NCI-H1092 (cell line): ENCODE measurements around the gene DCDC2.
"Not testable (repeated sequence)": the region's sequence is repeated elsewhere in the genome, so short reads cannot be mapped to it uniquely, and the experiment has no call there.

Source experiments
- DNase-seq: peaks from one replicate; lab custom pipeline; 2025; lab: John Stamatoyannopoulos, UW

The DCDC2 gene

DNA sequence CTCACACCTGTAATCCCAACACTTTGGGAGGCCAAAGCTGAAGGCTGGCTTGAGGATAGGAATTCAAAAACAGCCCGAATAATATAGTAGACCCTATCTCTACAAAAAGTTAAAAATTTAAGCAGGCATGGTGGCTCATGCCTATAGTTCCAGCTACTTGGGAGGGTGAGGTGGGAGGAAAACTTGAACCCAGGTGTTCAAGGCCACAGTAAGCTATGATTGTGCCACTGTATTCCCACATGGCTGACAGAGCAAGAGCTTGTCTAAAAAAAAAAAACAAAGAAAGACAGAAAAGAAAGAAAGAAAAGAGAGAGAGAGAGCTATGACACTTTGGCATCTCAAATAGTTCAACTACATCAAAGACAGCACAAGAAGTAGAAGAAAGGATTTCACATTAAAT lies 33.2 kb downstream of the DCDC2 start:
- no peak for DNase-seq

DNA sequence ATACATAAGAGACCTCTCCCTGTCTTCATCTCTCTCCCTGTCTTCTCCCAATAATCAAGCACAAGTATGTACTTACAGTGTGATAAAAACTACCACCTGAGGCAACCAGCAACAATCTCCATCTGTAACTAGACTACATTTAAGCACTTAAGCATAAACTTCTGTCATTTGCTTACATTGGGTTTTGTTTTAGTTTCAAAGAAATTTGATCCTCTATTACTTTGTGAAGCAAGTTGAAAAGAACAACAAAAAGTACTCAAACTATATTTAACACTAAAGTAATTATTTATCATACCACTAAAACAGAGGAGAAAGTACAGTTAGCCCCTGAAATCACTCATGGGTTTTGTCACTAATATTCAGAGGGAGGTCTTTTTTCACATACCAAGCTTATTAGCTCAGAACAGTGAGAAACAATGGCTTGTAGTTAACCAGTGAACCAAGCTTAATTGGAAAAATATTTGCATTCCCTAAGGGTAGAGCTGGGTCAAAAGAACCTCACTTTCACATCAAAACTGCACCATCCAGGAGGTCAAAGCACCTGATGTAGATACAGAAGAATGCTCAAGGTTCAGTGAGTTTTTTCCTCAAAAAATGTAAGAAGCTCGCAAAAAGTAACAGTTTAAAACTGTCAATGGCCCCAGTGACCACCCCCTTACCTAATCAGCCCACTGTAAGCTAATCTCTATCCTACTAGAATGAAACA lies 34.1 kb downstream of the DCDC2 start:
- no peak for DNase-seq

DNA sequence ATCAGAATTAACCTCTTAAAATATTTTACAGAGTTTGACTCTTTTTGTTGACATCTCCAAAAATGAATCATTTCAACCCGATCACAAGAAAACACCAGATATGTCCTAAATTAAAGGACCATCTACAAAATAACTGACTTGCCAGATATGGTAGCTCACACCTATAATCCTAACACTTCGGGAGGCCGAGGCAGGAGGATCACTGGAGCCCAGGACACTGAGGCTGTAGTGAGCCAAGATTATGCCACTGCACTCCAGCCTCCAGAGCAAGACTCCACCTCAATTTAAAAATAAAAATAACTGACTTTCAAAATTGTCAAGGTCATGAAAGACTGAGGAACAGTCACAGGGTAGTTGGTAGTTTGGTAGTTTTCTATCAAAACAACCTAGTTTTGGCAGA lies 34.9 kb downstream of the DCDC2 start:
- DNase-seq, result no peak

DNA sequence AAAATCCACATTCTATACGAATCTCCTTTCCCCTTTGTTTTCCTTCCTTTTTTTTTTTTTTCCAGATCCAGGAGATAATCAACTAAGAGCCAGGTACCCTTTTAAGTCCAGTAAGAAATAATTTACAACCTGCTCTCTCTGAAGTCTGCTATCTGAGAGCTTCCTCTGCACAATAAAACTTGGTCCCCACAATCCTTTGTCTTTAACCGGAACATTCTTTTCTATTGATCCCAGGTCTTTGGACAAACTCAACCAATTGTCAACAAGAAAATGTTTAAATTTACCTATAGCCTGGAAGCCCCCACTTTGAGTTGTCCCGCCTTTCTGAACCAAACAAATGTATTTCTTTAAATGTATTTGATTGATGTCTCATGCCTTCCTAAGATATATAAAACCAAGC lies 35.4 kb downstream of the DCDC2 start:
- not testable (repeated sequence) for DNase-seq

DNA sequence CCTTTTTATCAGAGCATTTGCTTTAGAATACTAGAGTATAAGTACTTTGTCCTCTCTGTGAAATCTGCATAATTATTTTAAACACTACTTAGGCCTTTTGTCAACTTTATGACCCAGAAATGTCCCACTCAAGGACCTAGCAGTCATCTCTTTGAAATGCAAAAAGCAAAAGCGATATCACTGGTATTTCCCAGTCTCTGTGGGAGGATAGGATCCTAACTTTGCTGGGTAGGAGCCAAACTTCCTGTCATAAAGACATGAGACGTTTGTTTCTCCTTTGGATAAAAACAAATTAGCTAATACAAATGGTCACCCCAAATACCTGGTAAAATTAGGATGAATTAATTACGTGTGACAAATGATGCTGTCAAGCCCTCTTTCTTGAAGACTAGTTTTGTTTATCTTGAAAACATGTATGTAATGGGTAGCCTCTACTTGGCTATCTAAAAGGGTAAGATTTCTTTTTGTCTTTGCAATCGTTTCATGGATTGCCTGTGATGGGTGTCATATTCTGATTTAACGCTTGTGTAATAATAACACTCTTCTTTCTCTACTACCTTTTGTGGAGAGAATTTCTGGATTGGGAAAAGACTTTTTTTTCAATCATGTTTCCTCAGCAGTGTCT lies 36.2 kb downstream of the DCDC2 start:
- no peak for DNase-seq

DNA sequence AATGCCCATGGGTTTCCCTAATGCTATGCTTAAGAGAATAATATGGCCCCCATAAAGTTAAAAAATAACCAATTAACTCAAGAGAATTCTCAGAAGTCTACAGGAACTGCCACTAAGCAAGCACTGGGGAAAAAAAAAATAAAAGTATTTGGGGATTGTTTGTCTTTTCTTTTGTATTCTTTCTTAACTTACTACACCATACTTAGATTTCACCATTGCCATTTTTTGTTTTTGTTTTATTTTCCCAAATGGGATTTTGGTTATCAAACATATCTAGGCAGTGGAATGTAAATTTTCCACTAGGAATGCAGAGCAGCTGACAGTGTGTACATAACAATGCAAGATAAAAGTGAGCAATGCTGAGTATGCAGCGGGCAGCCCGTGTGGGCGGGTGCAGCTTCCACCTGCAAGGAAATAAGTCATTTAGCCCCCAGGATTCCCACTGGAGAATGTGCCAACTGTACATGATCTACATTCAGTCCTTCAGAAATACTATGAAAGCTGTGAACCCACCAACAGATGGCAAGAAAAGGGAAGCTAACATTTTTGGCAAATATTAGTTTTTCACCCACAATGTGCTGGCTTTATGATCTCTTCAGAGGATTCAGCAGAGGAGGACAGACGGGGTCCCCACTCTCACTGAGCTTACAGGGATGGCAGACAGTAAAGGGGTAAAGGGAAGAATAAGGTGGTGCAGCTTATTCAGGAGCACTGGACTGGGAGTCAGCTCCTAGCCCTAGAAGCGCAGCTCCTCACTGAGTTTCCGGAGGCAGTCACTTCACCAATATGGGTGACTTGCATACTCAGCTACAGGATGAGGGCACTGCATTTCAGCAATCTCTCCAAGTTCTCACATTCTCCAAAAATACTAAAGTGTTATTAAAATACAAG lies 44.4 kb downstream of the DCDC2 start:
- no peak for DNase-seq

DNA sequence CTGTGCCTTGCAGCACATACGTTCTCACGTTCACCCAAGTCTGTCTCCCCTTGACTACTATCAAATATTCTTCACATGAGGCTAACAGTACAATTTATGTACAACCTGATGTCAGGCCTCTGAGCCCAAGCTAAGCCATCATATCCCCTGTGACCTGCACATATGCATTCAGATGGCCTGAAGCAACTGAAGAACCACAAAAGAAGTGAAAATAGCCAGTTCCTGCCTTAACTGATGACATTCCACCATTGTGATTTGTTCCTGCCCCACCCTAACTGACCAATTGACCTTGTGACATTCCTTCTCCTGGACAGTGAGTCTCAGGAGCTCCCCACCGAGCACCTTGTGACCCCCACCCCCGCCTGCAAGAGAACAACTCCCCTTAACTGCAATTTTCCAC lies 46.1 kb downstream of the DCDC2 start:
- not testable (repeated sequence) for DNase-seq

DNA sequence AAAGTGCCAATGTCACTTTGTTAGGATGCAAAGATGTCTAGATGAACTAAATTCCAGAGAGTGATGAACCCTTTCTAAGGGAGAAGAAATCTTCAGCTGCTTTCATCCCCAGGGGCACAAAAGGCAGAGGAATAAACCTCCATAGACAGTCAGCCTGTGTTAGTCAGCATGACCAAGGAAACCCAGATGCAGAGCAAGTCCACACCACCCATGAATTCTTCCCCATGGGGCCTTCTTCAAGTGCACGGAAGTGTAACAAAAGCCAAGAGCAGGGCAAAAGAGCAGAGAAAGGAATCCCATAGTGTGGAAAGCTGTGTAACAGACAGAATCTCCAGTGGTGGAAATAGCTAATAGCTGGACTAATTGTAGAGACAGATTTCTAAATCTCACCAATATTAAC lies 50.0 kb downstream of the DCDC2 start:
- DNase-seq, result no peak

DNA sequence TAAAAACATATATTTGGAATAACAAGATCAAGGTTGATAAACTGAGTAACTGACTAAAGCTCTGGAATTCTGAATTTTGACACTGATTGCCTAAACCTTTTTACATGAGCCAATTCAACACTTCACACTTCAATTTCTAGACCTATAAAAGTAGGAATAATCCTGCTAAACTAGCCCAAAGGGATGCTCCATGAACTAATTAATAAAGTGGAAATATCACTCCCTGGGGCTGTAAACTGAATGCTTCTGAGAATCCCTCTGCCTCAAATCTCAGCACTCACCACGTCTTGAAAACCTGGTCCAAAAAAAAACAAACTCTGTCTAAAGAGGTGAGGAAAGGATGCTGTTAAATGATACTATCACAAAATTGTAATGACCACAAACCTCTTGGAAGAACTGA lies 50.9 kb downstream of the DCDC2 start:
- DNase-seq, result no peak

DNA sequence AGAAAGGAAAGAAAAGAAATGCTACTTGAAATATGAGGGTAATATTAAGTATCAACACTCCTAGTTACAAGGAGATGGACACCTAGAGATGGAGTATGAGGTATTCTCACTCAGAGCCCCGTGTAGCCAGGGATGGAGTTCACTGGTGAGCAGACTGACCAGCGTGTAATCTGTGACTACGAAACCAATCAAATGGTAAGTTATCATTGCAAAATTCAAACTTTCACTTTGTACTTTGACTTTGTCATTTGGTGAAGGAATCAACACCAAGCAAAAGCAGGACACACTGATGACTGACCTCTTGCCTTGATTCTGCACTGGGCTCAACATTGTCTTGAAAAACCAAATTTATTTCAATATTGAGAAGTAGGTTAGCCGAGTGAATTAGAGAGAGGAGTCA lies 51.8 kb downstream of the DCDC2 start:
- no peak for DNase-seq

DNA sequence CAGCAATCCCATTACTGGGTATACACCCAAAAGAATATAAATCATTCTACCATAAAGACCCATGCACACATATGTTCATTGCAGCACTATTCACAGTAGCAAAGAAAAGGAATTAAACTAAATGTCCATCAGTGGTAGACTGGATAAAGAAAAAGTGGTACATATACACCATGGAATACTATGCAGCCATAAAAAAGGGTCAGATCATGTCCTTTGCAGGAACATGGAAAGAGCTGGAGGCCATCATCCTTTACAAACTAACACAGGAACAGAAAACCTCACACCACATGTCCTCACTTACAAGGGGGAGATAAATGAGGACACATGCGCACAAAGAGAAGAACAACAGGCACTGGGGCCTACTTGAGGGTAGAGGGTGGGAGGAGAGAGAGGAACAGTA lies 60.9 kb downstream of the DCDC2 start:
- DNase-seq, result no peak

DNA sequence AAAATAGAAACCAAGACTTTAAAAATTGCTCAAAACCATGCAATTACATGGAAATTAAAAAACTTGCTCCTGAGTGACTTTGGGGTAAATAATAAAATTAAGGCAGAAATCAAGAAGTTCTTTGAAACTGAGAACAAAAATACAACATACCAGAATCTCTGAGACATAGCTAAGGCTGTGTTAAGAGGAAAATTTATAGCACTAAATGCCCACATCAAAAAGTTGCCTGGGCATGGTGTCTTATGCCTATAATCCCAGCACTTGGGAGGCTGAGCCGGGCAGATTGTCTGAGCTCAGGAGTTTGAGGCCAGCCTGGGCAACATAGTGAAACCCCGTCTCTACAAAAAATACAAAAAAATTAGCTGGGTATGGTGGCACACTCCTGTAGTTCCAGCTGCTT lies 64.0 kb downstream of the DCDC2 start:
- DNase-seq, result not testable (repeated sequence)

DNA sequence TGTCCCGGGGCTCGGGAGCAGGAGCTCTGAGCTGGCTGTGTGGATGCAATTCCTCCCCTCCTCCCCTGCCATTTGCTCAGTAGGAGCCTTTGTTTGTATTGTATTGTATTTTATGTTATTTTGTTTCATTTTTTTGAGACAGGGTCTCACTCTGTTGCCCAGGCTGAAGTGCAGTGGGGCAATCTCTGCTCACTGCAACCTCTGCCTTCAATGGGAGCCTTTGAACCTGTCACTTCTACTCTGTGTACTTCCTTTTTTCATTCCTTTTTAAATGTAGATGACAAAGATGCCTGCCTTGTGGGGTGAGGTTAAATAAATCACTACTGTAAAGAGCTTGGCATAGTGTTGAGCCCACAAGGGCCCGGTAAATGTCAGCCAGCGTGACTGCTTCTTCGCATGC lies 70.6 kb downstream of the DCDC2 start:
- DNase-seq, result no peak

DNA sequence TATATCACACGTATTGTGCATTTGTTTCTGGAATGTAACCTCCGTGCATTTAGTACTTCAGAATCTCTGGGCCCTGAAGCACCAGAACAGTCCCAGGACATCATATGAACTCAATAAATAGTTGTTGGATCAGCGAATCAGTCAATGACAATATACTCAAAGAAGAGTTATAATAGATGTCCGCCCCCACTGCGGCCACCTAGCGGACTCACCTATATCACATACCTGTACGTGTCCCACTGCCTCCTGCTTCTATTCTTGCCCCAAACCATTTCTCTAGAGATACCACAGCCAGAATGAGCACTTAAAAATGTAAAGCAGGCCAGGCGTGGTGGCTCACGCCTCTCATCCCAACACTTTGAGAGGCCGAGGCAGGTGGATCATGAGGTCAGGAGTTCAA lies 73.9 kb downstream of the DCDC2 start:
- DNase-seq, result no peak

DNA sequence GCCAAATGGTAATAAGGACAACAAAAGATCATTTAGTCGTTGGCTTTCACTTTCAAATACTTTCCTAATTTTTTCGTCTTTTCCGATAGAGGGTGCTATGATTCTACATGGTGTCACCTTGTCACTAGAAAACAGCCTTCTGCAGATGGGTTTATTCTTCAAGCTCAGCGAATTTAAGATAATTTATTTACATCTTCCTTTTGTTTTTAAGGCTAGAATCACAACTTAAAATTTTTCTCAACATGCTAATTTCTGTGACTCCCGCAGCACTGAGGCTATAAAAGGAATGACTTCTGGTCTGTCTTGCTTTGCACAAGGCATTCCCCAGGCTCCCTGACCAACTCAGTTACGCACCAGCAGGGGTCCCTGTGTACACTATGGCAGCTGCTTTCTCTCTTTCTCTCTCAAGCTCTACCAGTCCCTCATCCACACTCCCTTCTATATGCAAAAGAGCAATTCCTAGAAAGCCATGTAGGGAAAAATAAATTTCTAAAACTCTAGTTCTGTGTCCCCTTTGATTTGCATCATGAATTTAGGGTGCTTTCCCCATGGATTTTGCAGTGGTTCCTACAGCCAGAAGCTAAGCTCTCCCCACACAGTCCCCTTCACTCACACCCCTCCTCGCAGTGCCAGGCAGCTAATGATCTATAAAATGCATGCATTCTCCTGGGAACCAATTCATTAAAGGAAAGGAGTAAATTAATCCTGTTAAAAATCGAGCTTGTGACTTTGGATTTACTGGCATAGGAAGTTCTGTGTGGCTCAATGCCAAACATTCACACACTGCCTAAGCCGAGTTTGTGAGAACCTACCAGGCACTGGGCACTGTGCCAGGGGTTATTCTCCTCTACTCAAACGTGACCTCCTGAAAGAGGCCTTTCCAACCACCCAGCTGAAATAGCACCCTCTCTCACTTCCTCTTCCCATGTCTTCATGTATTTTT lies 74.5 kb downstream of the DCDC2 start:
- DNase-seq, result peak; percentile 72

DNA sequence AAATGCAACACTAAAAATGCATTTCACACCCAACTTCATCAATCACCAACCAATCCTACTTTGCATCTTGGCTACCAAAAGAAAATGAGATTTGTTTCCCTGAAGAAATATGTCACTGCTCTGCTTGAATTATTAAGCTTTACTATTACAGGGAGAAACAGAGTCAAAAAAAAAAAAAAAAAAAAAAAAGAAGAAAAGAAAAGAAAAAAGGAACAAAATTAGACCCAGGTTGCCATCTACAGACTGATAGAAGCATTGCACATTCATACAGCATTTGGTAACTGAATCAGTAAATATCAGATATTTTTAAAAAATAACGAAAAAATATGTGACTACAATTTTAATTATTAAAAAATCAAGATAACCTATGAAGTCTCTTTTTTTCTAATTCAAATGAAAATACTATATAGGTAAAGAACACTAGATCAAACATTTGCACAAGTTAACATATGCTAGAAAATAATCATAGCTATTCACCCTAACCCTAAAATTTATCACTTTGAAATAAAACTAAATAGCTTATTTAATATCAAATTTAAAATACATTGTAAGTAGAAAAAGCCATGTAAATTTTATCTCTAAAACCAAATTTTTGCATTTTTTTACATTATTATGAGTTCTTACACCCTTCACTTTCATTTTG lies 83.3 kb downstream of the DCDC2 start:
- DNase-seq, result no peak

DNA sequence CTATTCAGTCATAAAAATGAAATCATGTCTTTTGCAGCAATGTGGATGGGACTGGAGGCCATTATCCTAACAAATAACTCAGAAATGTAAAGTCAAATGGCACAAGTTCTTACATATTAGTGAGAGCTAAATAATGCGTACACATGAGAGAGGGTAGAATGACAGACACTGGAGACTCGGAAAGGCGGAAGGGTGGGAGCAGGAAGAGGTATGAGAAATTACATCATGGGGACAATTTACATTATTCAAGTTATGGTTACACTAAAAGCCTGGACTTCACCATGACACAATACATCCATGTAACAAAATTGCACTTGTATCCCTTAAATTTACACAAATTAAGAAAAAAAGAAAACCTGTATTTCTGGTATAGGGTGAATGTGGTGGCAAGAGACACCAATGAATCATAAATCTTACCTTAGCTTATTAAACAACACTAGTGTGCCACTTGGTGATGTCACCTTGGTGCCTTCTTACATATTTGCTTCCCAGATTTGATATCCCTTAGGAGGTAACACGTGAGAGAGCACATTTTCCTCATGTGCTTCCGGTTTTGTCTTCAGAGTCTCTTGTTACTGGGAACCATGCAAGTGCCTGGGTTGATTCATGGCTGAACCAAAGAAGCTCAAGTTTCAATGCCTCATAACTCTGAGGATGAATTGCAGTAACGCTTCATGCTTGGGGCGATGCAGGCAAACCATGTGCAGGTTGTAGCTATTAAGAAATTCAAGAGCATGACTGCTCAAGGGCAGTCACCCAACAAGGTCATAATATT lies 84.6 kb downstream of the DCDC2 start:
- DNase-seq, result no peak

DNA sequence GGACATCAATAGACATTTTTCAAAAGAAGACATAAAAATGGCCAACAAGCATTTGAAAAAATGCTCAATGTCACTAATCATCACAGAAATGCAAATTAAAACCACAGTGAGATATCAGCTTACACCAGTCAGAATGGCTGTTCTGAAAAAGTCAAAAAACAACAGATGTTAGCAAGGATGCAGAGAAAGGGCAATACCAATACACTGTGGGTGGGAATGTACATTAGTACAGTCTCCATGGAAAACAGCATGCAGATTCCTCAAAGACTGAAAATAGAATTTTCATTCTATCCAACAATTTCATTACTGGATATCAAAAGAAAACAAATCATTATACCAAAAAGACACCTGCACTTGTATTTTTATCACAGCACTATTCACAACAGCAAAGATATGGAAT lies 85.3 kb downstream of the DCDC2 start:
- DNase-seq, result no peak

DNA sequence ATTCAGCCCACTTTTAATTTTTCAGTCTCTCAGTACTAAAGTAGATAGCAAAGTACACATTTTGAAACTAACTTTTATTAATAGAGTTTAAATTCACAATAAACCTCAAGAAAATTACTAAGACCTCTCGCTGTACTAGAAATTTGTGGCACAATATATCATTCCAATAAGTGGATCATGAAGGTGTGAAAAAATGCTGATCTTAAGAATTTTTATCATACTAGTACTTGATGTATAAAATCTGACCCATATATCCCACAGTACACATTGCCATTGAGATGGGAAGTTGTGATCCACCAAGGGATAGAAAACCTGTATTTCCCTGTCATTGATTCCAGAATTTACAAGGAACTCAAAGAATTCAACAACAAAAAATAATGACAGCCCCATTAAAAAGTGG lies 85.7 kb downstream of the DCDC2 start:
- no peak for DNase-seq

DNA sequence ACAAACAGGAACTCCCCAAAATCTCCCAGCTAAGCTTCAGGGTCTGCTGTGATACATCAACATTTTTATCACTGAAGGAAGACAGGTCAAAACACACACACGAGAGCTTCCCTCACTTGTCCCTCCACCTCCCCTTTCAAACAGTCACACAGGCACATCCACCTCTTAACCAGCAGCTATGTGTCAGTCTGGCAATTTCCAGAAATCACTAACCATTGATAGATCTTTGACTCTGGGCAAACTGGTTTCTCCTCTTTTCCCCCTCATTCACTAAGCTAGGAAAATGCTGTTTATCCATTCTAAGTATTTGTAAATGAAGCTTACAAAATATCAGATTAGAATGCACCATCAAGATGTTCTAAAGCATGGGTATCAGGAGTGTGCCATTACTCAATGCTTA lies 87.8 kb downstream of the DCDC2 start:
- no peak for DNase-seq

DNA sequence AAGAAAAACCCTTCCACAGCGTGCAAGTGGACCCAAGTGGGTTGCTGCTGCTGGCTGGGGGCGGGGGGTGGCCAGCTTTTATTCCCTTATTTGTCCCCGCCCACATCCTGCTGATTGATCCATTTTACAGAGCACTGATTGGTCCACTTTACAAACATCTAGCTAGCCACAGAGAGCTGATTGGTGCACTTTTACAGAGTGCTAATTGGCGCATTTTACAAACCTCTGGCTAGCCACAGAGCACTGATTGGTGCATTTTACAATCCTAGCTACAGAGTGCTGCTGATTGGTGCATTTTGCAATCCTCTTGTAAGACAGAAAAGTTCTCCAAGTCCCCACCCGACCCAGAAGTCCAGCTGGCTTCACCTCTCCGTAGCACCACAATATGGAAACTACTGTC lies 99.6 kb downstream of the DCDC2 start:
- not testable (repeated sequence) for DNase-seq
